OCI-LY3 (cell line): Measurements from ENCODE around the gene ZFPL1.

Source experiments
- H2AFZ ChIP-seq: fragments of 200-600, 300-600 bp; shearing (Covaris generic); 2 replicates; pipeline ENCODE4 v1.6.0; 2014; ENCODE audit warnings: antibody characterized with exemption, low read depth, low read length
- H3K27ac ChIP-seq: fragments of 200-600, 300-600 bp; sonication (generic); 2 replicates; pipeline ENCODE4 v1.5.1; 2014; ENCODE audit warnings: mild to moderate bottlenecking, low read length, moderate library complexity, mixed read lengths
- H3K27me3 ChIP-seq: fragments of 200-600, 300-600 bp; sonication (generic); 2 replicates; pipeline ENCODE4 v1.6.1; 2014; ENCODE audit warnings: low read depth, low read length, mixed read lengths
- H3K36me3 ChIP-seq: fragments of 200-600, 300-600 bp; sonication (generic); replicated peaks from 2 replicates; pipeline ENCODE3; 2014; ENCODE audit warnings: low read depth, low read length, mixed read lengths
- H3K4me1 ChIP-seq: fragments of 300-600, 200-600 bp; sonication (generic); 2 replicates; pipeline ENCODE4 v1.6.1; 2014; ENCODE audit warnings: low read length, mixed read lengths
- H3K4me2 ChIP-seq: fragments of 200-600, 300-600 bp; sonication (generic); 2 replicates; pipeline ENCODE4 v1.6.1; 2014; ENCODE audit warnings: low read length, mixed read lengths
- H3K4me3 ChIP-seq: fragments of 300-600, 200-600 bp; sonication (generic); 2 replicates; pipeline ENCODE4 v1.5.1; 2014; ENCODE audit warnings: antibody characterized with exemption, mild to moderate bottlenecking, low read length, moderate library complexity
- H3K79me2 ChIP-seq: fragments of 300-600, 200-600 bp; shearing (Covaris generic); 2 replicates; pipeline ENCODE4 v1.6.1; 2014; ENCODE audit warnings: mild to moderate bottlenecking, low read length, mixed read lengths
- H3K9ac ChIP-seq: fragments of 300-600, 200-600 bp; shearing (Covaris generic); 2 replicates; pipeline ENCODE4 v1.6.0; 2014; ENCODE audit warnings: mild to moderate bottlenecking, low read length, moderate library complexity
- H3K9me3 ChIP-seq: fragments of 200-600, 300-600 bp; shearing (Covaris generic); 2 replicates; pipeline ENCODE4 v1.6.1; 2014; ENCODE audit warnings: low read length, mixed read lengths; ENCODE audit not compliant: insufficient read depth
- H4K20me1 ChIP-seq: fragments of 200-600, 300-600 bp; sonication (generic); 2 replicates; pipeline ENCODE4 v1.6.1; 2016; ENCODE audit warnings: low read length, mixed read lengths; ENCODE audit not compliant: insufficient read depth
- EZH2phosphoT487 ChIP-seq: fragments of 200-600 bp; shearing (Covaris generic); IDR thresholded peaks from 2 replicates; pipeline ENCODE4 v1.6.1; 2018; ENCODE audit warnings: antibody characterized with exemption, mixed run types, low read depth
- TF ChIP-seq, protein P1 (sequence below): fragments of 200-600, 300-600 bp; sonication (generic); IDR thresholded peaks from 2 replicates; pipeline ENCODE4 v1.5.1; 2014; ENCODE audit warnings: antibody characterized with exemption, low read length, low read depth

ZFPL1 gene

GRCh38 chr11:65128182-65129145 is 44.4 kb downstream of the ZFPL1 start:
- Histone ChIP-seq H3K4me3 (no peak overlapping the region), H3K27me3 (no peaks in the 10 kb centered on the region), H3K9ac (no peak overlapping the region), H3K9me3 (no peaks in the 10 kb centered on the region), H4K20me1 (no peaks in the 10 kb centered on the region), H3K4me2 (no peak overlapping the region), H3K79me2 (peaks cover 45% of the 10 kb centered on the region), H3K4me1 (peaks cover 31% of the 10 kb centered on the region), H3K27ac (peak overlapping the region; percentile 20; the same call in 1 of the 2 replicates), H2AFZ (no peak overlapping the region), H3K36me3 (peaks cover 69% of the 10 kb centered on the region)
- TF ChIP-seq, protein P1, sequence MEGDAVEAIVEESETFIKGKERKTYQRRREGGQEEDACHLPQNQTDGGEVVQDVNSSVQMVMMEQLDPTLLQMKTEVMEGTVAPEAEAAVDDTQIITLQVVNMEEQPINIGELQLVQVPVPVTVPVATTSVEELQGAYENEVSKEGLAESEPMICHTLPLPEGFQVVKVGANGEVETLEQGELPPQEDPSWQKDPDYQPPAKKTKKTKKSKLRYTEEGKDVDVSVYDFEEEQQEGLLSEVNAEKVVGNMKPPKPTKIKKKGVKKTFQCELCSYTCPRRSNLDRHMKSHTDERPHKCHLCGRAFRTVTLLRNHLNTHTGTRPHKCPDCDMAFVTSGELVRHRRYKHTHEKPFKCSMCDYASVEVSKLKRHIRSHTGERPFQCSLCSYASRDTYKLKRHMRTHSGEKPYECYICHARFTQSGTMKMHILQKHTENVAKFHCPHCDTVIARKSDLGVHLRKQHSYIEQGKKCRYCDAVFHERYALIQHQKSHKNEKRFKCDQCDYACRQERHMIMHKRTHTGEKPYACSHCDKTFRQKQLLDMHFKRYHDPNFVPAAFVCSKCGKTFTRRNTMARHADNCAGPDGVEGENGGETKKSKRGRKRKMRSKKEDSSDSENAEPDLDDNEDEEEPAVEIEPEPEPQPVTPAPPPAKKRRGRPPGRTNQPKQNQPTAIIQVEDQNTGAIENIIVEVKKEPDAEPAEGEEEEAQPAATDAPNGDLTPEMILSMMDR = no peak
- TF ChIP-seq EZH2phosphoT487 = no peak

DNA sequence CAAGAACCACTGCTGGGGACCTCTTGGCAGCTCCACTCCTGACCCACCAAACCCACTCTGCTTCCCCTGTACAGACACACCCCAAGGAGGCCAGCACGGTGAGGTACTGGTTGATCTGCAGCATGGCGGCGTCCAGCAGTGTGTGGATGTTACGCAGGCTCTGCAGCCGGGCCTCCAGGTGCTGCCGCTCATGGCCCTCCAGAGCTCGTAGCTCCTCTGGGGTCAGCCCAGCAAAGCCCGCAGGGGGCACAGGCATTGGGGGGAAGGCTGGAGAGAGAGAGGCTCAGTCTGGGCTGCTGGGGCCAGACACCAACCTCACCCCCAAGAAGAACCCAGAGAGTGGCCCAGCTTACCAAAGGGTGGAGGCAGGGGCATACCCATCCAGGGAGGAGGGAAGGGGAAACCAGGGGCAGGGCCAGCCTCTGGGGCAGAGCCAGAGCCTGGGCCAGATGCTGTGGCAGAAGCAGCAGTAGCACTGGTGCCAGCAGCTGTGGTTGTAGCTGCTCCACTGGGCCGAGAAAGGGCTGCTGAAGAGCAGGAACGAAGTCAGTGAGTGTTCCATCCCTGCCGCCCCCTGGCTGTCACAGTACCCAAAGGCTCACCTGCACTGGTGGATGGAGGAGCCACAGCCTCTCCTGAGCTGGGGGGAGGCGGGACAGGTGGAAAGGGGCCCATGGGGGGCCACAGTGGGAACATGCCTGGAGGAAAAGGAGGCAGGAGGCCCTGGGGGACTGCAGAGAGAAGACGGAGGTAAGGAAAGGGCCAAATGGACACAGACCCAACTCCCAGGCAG is 45.8 kb downstream of the ZFPL1 start:
- Histone ChIP-seq H3K4me1 (peaks cover 31% of the 10 kb centered on the region), H3K36me3 (peaks cover 68% of the 10 kb centered on the region), H3K4me2 (peak overlapping the region; percentile 2; the same call in 1 of the 2 replicates), H3K9me3 (no peaks in the 10 kb centered on the region), H3K27ac (peak overlapping the region; percentile 99), H3K9ac (no peak overlapping the region), H4K20me1 (no peaks in the 10 kb centered on the region), H3K4me3 (no peak overlapping the region), H3K27me3 (no peaks in the 10 kb centered on the region), H3K79me2 (peaks cover 42% of the 10 kb centered on the region), H2AFZ (no peak overlapping the region)
- TF ChIP-seq, protein P1 = no peak
- TF ChIP-seq EZH2phosphoT487 = no peak

DNA sequence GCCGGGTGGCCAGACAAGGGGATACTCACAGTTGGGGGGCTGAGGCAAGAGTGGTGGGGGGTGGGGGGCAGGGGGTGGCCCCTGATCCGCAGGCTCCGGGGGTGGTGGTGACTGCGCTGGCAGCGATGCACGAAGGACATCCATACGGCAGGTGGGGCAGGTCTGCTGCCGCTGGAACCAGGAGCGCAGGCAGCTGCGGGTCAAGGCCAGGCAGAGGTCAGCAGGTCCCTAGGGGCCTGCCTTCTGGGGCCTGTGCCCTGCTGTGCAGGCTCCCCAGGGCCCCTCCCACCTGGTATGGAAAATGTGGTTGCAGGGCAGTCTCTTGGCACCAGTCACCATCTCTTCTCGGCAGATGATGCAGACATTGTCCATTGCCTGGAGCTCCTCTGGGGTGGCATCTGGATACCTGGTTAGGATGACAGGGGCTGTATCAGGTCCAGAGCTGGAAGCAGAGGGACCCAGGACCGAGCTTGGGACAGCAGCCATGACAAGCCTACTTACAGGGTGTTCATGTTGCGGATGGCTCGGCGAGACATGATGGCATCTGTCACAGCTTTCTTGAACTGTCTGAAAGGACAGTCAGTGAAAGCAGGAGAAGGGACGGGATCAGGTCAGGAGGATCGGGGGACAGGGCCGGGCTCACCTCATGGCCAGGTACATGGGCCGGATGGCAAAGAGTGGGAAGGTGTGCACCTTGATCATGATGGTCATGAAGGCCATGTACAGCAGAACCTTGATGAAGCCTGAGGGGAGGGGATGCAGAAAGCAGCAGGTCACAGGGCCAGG is 46.8 kb downstream of the ZFPL1 start:
- no peaks in the 10 kb centered on the region for H4K20me1 ChIP-seq
- H3K4me2 ChIP-seq = peak overlapping the region; percentile 100
- no peaks in the 10 kb centered on the region for H3K9me3 ChIP-seq
- no peaks in the 10 kb centered on the region for H3K27me3 ChIP-seq
- H3K9ac ChIP-seq = peak overlapping the region; percentile 99; the same call in 1 of the 2 replicates
- peaks cover 32% of the 10 kb centered on the region for H3K4me1 ChIP-seq
- H3K36me3 ChIP-seq = peaks cover 60% of the 10 kb centered on the region
- no peak overlapping the region for H2AFZ ChIP-seq
- H3K79me2 ChIP-seq = peaks cover 42% of the 10 kb centered on the region
- H3K27ac ChIP-seq = peak overlapping the region; percentile 99
- TF ChIP-seq, protein P1 = no peak
- H3K4me3 ChIP-seq = peak overlapping the region; percentile 93; the same call in 1 of the 2 replicates
